IMR-90 (cell line): ENCODE results near the gene RELT. TPM values are rescaled to one million over a fixed set of nuclear protein-coding genes. Genes with fewer than 3 reads are reported as not detected.

Experiments
- ATAC-seq: fragments of 200-7000 bp; cut with Tn5 transposase; 2 replicates; pipeline ENCODE4 v1.9.1; 2020; ENCODE audit warnings: low read depth, mild to moderate bottlenecking, moderate library complexity
- BruUV-seq: library from RNA; stranded (reverse); fragments of 400-500 nt; replicated peaks from 2 replicates; lab custom pipeline; 2021; lab: Mats Ljungman, UMichigan
- CTCF ChIA-PET: fragments of 300-600 bp; formaldehyde crosslinking; extraction: SDS; loops from one replicate; lab custom pipeline; 2021; ENCODE audit warnings: antibody characterized with exemption; lab: Yijun Ruan, JAX
- POLR2A ChIA-PET: fragments of 300-600 bp; sonication (Branson Sonifier 250); formaldehyde crosslinking; loops from one replicate; lab custom pipeline; 2022; ENCODE audit warnings: antibody characterized with exemption; ENCODE audit not compliant: unreplicated experiment; lab: Charles Lee
- DNase-seq: peaks from one replicate; pipeline ENCODE4 v3.0.0; 2013
- H2AFZ ChIP-seq: replicated peaks from 2 replicates; pipeline ENCODE3; 2013; ENCODE audit warnings: low read length, mild to moderate bottlenecking; ENCODE audit not compliant: poor library complexity
- H2AK5ac ChIP-seq: 2 replicates; pipeline ENCODE4 v1.6.1; 2013; ENCODE audit warnings: low read depth, low read length, inconsistent platforms
- H2AK9ac ChIP-seq: replicated peaks from 2 replicates; pipeline ENCODE3; 2013; ENCODE audit warnings: mild to moderate bottlenecking, low read depth, low read length, moderate library complexity; ENCODE audit not compliant: poor library complexity
- H2BK120ac ChIP-seq: 2 replicates; pipeline ENCODE4 v1.6.1; 2013; ENCODE audit warnings: low read depth, low read length, inconsistent platforms
- H2BK15ac ChIP-seq: 3 replicates; pipeline ENCODE4 v1.6.1; 2013; ENCODE audit warnings: low read depth, low read length, inconsistent platforms
- H2BK20ac ChIP-seq: 2 replicates; pipeline ENCODE4 v1.6.1; 2013; ENCODE audit warnings: low read depth, mild to moderate bottlenecking, inconsistent platforms, low read length, moderate library complexity
- H2BK5ac ChIP-seq: 2 replicates; pipeline ENCODE4 v1.6.1; 2013; ENCODE audit warnings: mild to moderate bottlenecking, low read depth, low read length, inconsistent platforms; ENCODE audit not compliant: poor library complexity, severe bottlenecking
- H3K14ac ChIP-seq: replicated peaks from 2 replicates; pipeline ENCODE4 v1.6.1; 2013; ENCODE audit warnings: low read depth, low read length, inconsistent platforms
- H3K18ac ChIP-seq: 2 replicates; pipeline ENCODE4 v1.6.1; 2013; ENCODE audit warnings: low read depth, low read length, control low read depth
- H3K23ac ChIP-seq: 2 replicates; pipeline ENCODE4 v1.6.1; 2013; ENCODE audit warnings: low read depth, low read length, inconsistent platforms
- H3K27ac ChIP-seq: 2 replicates; pipeline ENCODE4 v1.5.1; 2013; ENCODE audit warnings: mild to moderate bottlenecking, control low read depth, low read length; ENCODE audit not compliant: insufficient read depth
- H3K27me3 ChIP-seq: 2 replicates; pipeline ENCODE4 v1.6.1; 2013; ENCODE audit warnings: low read length; ENCODE audit not compliant: control insufficient read depth, insufficient read depth
- H3K36me3 ChIP-seq: 2 replicates; pipeline ENCODE4 v1.6.1; 2013; ENCODE audit warnings: low read length, mixed read lengths; ENCODE audit not compliant: control insufficient read depth, insufficient read depth
- H3K4ac ChIP-seq: 2 replicates; pipeline ENCODE4 v1.6.1; 2013; ENCODE audit warnings: low read depth, low read length, inconsistent platforms
- H3K4me1 ChIP-seq: 2 replicates; pipeline ENCODE4 v1.6.1; 2013; ENCODE audit warnings: low read length, mixed read lengths; ENCODE audit not compliant: control insufficient read depth, insufficient read depth
- H3K4me2 ChIP-seq: 2 replicates; pipeline ENCODE4 v1.6.1; 2013; ENCODE audit warnings: low read depth, mild to moderate bottlenecking, control low read depth, low read length, moderate library complexity
- H3K4me3 ChIP-seq: 2 replicates; pipeline ENCODE4 v1.5.1; 2013; ENCODE audit warnings: low read depth, mild to moderate bottlenecking, control low read depth, low read length, moderate library complexity; ENCODE audit not compliant: insufficient read depth
- H3K56ac ChIP-seq: 2 replicates; pipeline ENCODE4 v1.6.1; 2013; ENCODE audit warnings: low read length, inconsistent platforms; ENCODE audit not compliant: insufficient read depth; ENCODE audit errors: extremely low read depth
- H3K79me1 ChIP-seq, 2 experiments: 2 replicates each; pipeline ENCODE4 v1.6.1; 2013; ENCODE audit warnings: low read length in 2 of 2, inconsistent platforms in 1 of 2, low read depth in 1 of 2
- H3K9ac ChIP-seq: 2 replicates; pipeline ENCODE4 v1.6.1; 2013; ENCODE audit warnings: low read depth, low read length, control low read depth
- H3K9me1 ChIP-seq: 2 replicates; pipeline ENCODE4 v1.6.1; 2013; ENCODE audit warnings: low read length, inconsistent platforms; ENCODE audit not compliant: insufficient read depth
- H3K9me3 ChIP-seq: 2 replicates; pipeline ENCODE4 v1.6.1; 2013; ENCODE audit warnings: low read length; ENCODE audit not compliant: control insufficient read depth, insufficient read depth
- H4K20me1 ChIP-seq: 2 replicates; pipeline ENCODE4 v1.6.1; 2013; ENCODE audit warnings: low read length, inconsistent platforms; ENCODE audit not compliant: insufficient read depth
- H4K5ac ChIP-seq: 2 replicates; pipeline ENCODE4 v1.6.1; 2013; ENCODE audit warnings: mild to moderate bottlenecking, low read depth, low read length, control low read depth
- H4K8ac ChIP-seq, 2 experiments: 2 replicates each; pipeline ENCODE4 v1.6.1; 2013; ENCODE audit warnings: low read depth in 2 of 2, low read length in 2 of 2, control low read depth in 1 of 2, inconsistent platforms in 1 of 2
- H4K91ac ChIP-seq: 2 replicates; pipeline ENCODE4 v1.6.1; 2013; ENCODE audit warnings: low read depth, low read length, inconsistent platforms; ENCODE audit not compliant: insufficient read depth
- CEBPB ChIP-seq: IDR thresholded peaks from 2 replicates; pipeline ENCODE4 v1.6.1; 2012; ENCODE audit warnings: low read depth, low read length, improper control_type of control experiment
- MAFK ChIP-seq: IDR thresholded peaks from 2 replicates; pipeline ENCODE4 v1.6.1; 2012; ENCODE audit warnings: low read depth, low read length, improper control_type of control experiment
- MAZ ChIP-seq: IDR thresholded peaks from 2 replicates; pipeline ENCODE4 v1.6.1; 2012; ENCODE audit warnings: low read depth, mild to moderate bottlenecking, low read length, improper control_type of control experiment, moderate library complexity, borderline replicate concordance
- MXI1 ChIP-seq: IDR thresholded peaks from 2 replicates; pipeline ENCODE4 v1.6.1; 2012; ENCODE audit warnings: low read depth, mild to moderate bottlenecking, low read length, moderate library complexity, borderline replicate concordance
- RAD21 ChIP-seq: IDR thresholded peaks from 2 replicates; pipeline ENCODE4 v1.6.1; 2012; ENCODE audit warnings: low read length, improper control_type of control experiment
- RFX5 ChIP-seq: IDR thresholded peaks from 2 replicates; pipeline ENCODE4 v1.8.0; 2012; ENCODE audit warnings: low read depth, mild to moderate bottlenecking, low read length, moderate library complexity
- WGBS, 2 experiments: methylation state at CpG; one replicate each; pipeline versions ENCODE4 v1.1.5 to v1.1.7; 2013; ENCODE audit warnings: missing lambda C conversion rate in 2 of 2; ENCODE audit not compliant: insufficient read length in 1 of 2; ENCODE audit errors: extremely low coverage in 2 of 2; 5-methylcytosine and 5-hydroxymethylcytosine counted together
- dilution Hi-C: fragments of 300-500 bp; cut with HindIII; formaldehyde crosslinking; loops from one replicate; pipeline ENCODE4 v1.14.3; 2018; ENCODE audit warnings: low sequenced_read_pairs; ENCODE audit not compliant: unreplicated experiment
- in situ Hi-C: fragments of 300-500 bp; cut with MboI; formaldehyde crosslinking; loops from 3 replicates; pipeline ENCODE4 v1.14.3; 2019; ENCODE audit warnings: low sequenced_read_pairs, inconsistent platforms, mixed read lengths
- intact Hi-C: fragments of 100-400 bp; cut with micrococcal nuclease; formaldehyde crosslinking; loops from 2 replicates; pipeline ENCODE4 v1.10.0; 2022
- polyA plus RNA-seq, 3 experiments: library from polyadenylated mRNA; depleted of rRNA; stranded (reverse); fragments of >200 nt; gene quantifications; 2 replicates each; pipeline ENCODE4 v1.2.3, GENCODE V29; 2012; ENCODE audit warnings: low replicate concordance in 1 of 3
- total RNA-seq: library from RNA; depleted of rRNA; stranded (reverse); fragments of >200 nt; gene quantifications from 2 replicates; pipeline ENCODE4 v1.2.3, GENCODE V29; 2012
- TF ChIP-seq, protein P1 (sequence below): conservative IDR thresholded peaks from 2 replicates; pipeline ENCODE4 v1.5.1; 2012; ENCODE audit warnings: mild to moderate bottlenecking, low read depth, low read length, improper control_type of control experiment
- TF ChIP-seq, protein P2 (sequence below): fragments of 150-350 bp; IDR thresholded peaks from 2 replicates; pipeline ENCODE4 v1.6.1; 2016; ENCODE audit warnings: low read depth, mild to moderate bottlenecking, low read length, moderate library complexity, borderline replicate concordance

Gene RELT
- total and polyA plus RNA-seq, 2 of the 4 experiments (the other 2 are of a cell fraction) = 2.3 to 5.3 TPM

DNA sequence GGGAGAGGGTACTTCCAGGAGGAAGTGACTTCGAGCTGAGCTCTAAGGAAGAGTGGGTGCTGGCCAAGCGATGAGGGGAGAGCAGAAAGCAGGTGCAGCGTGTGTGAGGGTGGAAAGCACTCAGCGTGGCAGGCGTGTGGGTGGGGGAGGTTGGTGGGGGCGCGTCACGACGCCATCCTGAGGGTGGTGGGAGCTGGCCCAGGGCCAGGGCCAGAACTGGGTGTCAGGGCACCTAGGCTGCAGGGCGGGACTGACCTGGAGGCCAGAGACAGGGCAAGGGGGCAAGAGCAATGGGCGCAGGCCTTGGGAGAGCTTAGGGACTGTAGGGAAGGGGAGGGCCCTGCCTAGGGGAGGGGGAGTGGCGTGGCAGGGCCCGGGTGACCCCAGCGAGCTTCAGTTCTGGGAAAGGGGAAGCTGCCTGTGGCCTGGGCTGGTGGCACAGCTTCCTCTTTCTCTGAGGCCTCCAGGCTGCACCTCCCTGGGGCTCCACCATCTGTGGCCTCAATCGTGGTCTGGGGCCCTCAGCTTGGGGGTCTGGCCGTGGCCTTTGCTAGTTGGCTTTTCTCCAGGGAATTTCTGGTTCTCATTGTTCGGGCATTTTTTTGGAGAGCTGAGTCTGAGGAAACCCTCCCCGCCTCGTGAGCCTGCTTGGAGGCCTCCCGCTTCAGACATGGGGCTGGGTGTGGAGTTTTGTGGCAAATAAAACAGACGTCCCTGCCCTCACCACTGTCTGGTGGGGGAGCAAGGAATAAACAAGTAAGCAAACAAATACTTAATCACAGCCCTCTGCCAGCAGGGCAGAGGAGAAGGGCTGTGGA, 8.9 kb downstream of the RELT start:
- no peak overlapping the region for H2AK5ac ChIP-seq
- in situ Hi-C loops (no loop called here), dilution Hi-C loops (no loop called here), intact Hi-C loops (no loop called here)
- H3K4me3 ChIP-seq = no peak overlapping the region
- no peak overlapping the region for H3K56ac ChIP-seq
- WGBS, 2 experiments = 43% methylated on average over 7 of the region's 21 CpGs; no CpG with 5 or more reads in 1 of the 2 experiments
- peaks cover 24% of the 10 kb centered on the region; the same call in 1 of the 2 replicates for H3K9me1 ChIP-seq
- peaks cover 36 to 67% of the 10 kb centered on the region in 2 experiments for H3K79me1 ChIP-seq
- peak overlapping the region; percentile 51 for H2AK9ac ChIP-seq
- no peak overlapping the region for H3K18ac ChIP-seq
- no TSS peak for BruUV-seq
- H3K36me3 ChIP-seq = no peaks in the 10 kb centered on the region
- H2BK5ac ChIP-seq = no peak overlapping the region
- peak; percentile 22; the same call in 1 of the 2 replicates for ATAC-seq
- H4K5ac ChIP-seq = 0 out of 2 replicates have a peak overlapping the region, but pooled peaks have one; percentile 39
- H2BK20ac ChIP-seq = no peak overlapping the region
- H4K91ac ChIP-seq = no peak overlapping the region
- 0 out of 2 replicates have a peak overlapping the region, but pooled peaks have one; percentile 29 for H3K23ac ChIP-seq
- no peak overlapping the region for H3K27ac ChIP-seq
- peak overlapping the region in 1 of 2 experiments; percentile 54; a peak in 1 of 4 replicates for H4K8ac ChIP-seq
- no peak overlapping the region for H2AFZ ChIP-seq
- peaks cover 33% of the 10 kb centered on the region for H3K4me1 ChIP-seq
- no peaks in the 10 kb centered on the region for H3K27me3 ChIP-seq
- no peak for DNase-seq
- TF ChIP-seq MAFK = no peak
- no peak for TF ChIP-seq MAZ
- no peak for TF ChIP-seq RFX5
- TF ChIP-seq, protein P1, sequence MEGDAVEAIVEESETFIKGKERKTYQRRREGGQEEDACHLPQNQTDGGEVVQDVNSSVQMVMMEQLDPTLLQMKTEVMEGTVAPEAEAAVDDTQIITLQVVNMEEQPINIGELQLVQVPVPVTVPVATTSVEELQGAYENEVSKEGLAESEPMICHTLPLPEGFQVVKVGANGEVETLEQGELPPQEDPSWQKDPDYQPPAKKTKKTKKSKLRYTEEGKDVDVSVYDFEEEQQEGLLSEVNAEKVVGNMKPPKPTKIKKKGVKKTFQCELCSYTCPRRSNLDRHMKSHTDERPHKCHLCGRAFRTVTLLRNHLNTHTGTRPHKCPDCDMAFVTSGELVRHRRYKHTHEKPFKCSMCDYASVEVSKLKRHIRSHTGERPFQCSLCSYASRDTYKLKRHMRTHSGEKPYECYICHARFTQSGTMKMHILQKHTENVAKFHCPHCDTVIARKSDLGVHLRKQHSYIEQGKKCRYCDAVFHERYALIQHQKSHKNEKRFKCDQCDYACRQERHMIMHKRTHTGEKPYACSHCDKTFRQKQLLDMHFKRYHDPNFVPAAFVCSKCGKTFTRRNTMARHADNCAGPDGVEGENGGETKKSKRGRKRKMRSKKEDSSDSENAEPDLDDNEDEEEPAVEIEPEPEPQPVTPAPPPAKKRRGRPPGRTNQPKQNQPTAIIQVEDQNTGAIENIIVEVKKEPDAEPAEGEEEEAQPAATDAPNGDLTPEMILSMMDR = no peak
- no peak for TF ChIP-seq MXI1
- TF ChIP-seq, protein P2, sequence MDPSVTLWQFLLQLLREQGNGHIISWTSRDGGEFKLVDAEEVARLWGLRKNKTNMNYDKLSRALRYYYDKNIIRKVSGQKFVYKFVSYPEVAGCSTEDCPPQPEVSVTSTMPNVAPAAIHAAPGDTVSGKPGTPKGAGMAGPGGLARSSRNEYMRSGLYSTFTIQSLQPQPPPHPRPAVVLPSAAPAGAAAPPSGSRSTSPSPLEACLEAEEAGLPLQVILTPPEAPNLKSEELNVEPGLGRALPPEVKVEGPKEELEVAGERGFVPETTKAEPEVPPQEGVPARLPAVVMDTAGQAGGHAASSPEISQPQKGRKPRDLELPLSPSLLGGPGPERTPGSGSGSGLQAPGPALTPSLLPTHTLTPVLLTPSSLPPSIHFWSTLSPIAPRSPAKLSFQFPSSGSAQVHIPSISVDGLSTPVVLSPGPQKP = no peak
- TF ChIP-seq RAD21 = no peak
- TF ChIP-seq CEBPB = no peak
- peaks cover 38% of the 10 kb centered on the region for H4K20me1 ChIP-seq
- CTCF ChIA-PET = no interaction called here
- no peaks in the 10 kb centered on the region for H3K9me3 ChIP-seq
- POLR2A ChIA-PET = no interaction called here
- H3K4ac ChIP-seq = peak overlapping the region; percentile 14
- no peak overlapping the region for H3K4me2 ChIP-seq
- no peak overlapping the region; the same call in 1 of the 2 replicates for H2BK120ac ChIP-seq
- no peak overlapping the region for H3K9ac ChIP-seq
- H2BK15ac ChIP-seq = no peak overlapping the region
- peak overlapping the region; percentile 39; the same call in 1 of the 2 replicates for H3K14ac ChIP-seq
